ENCODE data around the gene TMEM161B. TPM values are rescaled to one million over a fixed set of nuclear protein-coding genes. Genes with fewer than 3 reads are reported as not detected.

TMEM161B gene
- total and polyA plus RNA-seq, 11 donors: 2.9 to 13.2 (median 9.3) TPM

- Histone ChIP-seq H3K9me3 (no peaks in the 10 kb centered on the region), H3K27me3 (no peaks in the 10 kb centered on the region), H3K36me3 (no peaks in the 10 kb centered on the region), H3K4me3 (no peak overlapping the region), H3K4me1 (peaks cover 0 to 18% (median 0%) of the 10 kb centered on the region in 12 donors), H3K27ac (no peak overlapping the region)
- DNase-seq (no peak), ATAC-seq (no peak)
- TF ChIP-seq CTCF (IDR thresholded peaks at IDR 0.05) (no peak), POLR2A (IDR thresholded peaks at IDR 0.05) (no peak)
- WGBS, 4 donors: 90 to 98% (median 96%) methylated on average over 2 of the region's 2 CpGs
- intact Hi-C loops (cut with DNase I): loop anchor here in 1 of 10 donors (10.0 kb wide), 1 partner anchor 424 kb away; no protein-coding TSS in a partner anchor
Observed at GRCh38 chr5:88251048-88251711, 17.5 kb downstream of the TMEM161B start.

DNA sequence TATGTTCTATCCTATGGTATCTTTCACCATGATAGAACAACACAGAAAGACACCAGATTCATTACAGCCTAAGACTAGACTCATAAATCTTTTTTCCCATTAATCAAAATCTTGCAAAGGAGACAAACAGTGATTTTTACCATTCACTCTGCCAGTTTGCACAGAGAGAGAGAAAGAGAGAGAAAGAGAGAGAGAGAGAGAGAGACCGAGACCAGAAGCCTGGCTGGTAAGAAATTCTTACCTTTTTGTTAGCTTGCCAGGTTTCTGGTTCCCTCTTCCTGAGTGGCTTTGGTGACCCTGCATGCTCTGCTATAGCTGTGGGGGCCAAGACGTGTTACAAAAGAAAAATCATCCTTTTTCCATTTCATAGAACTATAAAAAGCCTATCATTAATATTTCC lies 18.6 kb downstream of the TMEM161B start:
- ATAC-seq: no peak

GRCh38 chr5:88248743-88249540 lies 19.7 kb downstream of the TMEM161B start:
- Histone ChIP-seq H3K9me3 (no peaks in the 10 kb centered on the region), H3K4me3 (no peak overlapping the region), H3K4me1 (peaks cover 0 to 18% (median 0%) of the 10 kb centered on the region in 12 donors), H3K36me3 (no peaks in the 10 kb centered on the region), H3K27me3 (no peaks in the 10 kb centered on the region), H3K27ac (no peak overlapping the region)
- intact Hi-C loops (cut with DNase I): no loop called here
- DNase-seq: no peak
- 97 to 100% (median 98%) methylated on average over 2 of the region's 2 CpGs for WGBS, 4 donors
- ATAC-seq: no peak
- TF ChIP-seq POLR2A (IDR thresholded peaks at IDR 0.05) (no peak), CTCF (IDR thresholded peaks at IDR 0.05) (no peak)

More for the DNA sequence above, 18.6 kb downstream of the TMEM161B start:
- Histone ChIP-seq H3K4me3 (no peak overlapping the region), H3K4me1 (peaks cover 0 to 18% (median 0%) of the 10 kb centered on the region in 12 donors), H3K9me3 (no peaks in the 10 kb centered on the region), H3K27me3 (no peaks in the 10 kb centered on the region), H3K36me3 (no peaks in the 10 kb centered on the region), H3K27ac (no peak overlapping the region)
- WGBS, 4 donors: 77 to 84% (median 82%) methylated on average over 2 of the region's 2 CpGs
- TF ChIP-seq POLR2A (IDR thresholded peaks at IDR 0.05) (no peak), CTCF (IDR thresholded peaks at IDR 0.05) (no peak)
- DNase-seq: no peak
- intact Hi-C loops (cut with DNase I): loop anchor here in 1 of 10 donors (10.0 kb wide), 1 partner anchor 425 kb away; no protein-coding TSS in a partner anchor

DNA sequence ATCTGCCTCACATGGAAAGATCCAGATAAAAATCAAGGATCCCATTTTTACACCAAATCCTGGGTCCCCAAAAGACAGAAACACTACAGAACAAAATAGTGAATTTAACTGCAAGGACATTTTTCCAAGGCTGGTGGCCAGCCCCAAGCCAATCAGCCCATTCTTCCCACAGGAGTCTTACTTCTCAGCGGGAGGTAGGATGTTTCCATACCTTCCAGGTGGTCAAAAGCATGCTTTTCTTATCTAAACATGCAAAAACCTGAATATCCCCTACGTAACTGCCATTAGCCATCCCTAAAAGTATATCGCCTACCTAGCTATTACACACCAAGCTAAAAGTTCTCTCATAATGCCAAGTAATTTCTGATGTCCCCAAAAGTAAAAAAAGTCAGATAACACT lies 20.6 kb downstream of the TMEM161B start:
- Histone ChIP-seq H3K27ac (no peak overlapping the region), H3K4me3 (no peak overlapping the region), H3K9me3 (no peaks in the 10 kb centered on the region), H3K27me3 (no peaks in the 10 kb centered on the region), H3K36me3 (no peaks in the 10 kb centered on the region), H3K4me1 (peaks cover 0 to 18% (median 0%) of the 10 kb centered on the region in 12 donors)
- ATAC-seq: no peak
- 90 to 95% (median 91%) methylated on average over 3 of the region's 3 CpGs for WGBS, 4 donors
- no peak for TF ChIP-seq CTCF (IDR thresholded peaks at IDR 0.05)
- TF ChIP-seq POLR2A (IDR thresholded peaks at IDR 0.05): no peak
- DNase-seq: no peak
- intact Hi-C loops (cut with DNase I): no loop called here

Measured in heart left ventricle (tissue), 16 donors.